ENCODE data around the gene BIRC2.

DNA sequence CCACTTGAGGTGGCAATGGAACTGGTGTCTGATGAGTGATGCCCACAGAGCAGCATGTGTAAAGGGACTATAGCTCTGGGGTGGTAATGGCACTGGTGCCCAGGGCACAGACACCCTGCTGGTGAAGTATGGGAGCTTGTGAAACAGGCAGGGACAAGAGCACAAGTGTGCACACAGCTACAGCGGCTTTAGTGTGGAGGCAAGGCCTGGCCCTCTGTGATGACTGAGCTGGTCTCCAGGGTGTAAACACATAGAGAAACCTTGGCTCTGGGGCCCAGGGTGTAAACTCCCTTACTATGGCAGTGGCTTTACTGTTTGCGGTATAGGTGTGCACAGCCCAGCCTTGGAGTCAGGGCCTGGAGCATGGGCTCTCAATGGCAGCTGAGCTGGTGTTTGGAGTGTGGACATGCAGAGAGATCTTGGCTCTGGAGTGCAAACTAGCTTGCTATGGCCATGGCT lies 46.3 kb downstream of the BIRC2 start:
- TF ChIP-seq, protein P1, sequence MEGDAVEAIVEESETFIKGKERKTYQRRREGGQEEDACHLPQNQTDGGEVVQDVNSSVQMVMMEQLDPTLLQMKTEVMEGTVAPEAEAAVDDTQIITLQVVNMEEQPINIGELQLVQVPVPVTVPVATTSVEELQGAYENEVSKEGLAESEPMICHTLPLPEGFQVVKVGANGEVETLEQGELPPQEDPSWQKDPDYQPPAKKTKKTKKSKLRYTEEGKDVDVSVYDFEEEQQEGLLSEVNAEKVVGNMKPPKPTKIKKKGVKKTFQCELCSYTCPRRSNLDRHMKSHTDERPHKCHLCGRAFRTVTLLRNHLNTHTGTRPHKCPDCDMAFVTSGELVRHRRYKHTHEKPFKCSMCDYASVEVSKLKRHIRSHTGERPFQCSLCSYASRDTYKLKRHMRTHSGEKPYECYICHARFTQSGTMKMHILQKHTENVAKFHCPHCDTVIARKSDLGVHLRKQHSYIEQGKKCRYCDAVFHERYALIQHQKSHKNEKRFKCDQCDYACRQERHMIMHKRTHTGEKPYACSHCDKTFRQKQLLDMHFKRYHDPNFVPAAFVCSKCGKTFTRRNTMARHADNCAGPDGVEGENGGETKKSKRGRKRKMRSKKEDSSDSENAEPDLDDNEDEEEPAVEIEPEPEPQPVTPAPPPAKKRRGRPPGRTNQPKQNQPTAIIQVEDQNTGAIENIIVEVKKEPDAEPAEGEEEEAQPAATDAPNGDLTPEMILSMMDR (IDR thresholded peaks at IDR 0.05; ENCODE audit: low read depth, low read length), result no peak
- TF ChIP-seq POLR2A (IDR thresholded peaks at IDR 0.05; ENCODE audit: extremely low read depth, insufficient read length), result no peak

All from NB4 (cell line).